ENCODE data around the gene CHMP3.

CHMP3 gene

DNA sequence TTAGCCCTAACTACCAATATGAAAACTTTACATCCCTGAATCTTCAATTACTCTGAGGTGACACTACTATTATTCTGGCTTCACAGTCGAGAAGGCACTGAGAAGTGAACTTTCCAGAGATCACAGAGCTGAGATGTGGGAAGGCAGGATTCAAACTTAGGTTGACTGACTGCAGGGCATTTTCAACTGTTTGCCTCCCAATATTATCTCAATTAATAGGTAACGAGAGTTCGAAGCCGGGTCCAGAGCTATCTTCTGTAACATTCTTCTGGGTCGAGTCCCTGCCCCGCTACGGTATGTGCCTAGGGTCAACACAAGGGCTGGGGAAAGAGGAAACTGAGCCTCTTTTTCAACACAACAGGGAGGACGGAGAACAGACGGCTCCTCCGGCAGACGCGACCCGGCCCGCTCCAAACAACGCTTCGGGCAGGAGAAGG is 740 bp downstream of the CHMP3 start:
- no peak for TF ChIP-seq CREB1 (IDR thresholded peaks at IDR 0.05; ENCODE audit: low read depth)
- no peak for TF ChIP-seq FOXM1 (IDR thresholded peaks at IDR 0.05; ENCODE audit: borderline replicate concordance, low read depth)
- no peak for TF ChIP-seq RAD21 (IDR thresholded peaks at IDR 0.05; ENCODE audit: low read depth)
- TF ChIP-seq YY1 (IDR thresholded peaks at IDR 0.05; ENCODE audit: low read depth), result no peak
- no peak for TF ChIP-seq EGR1 (IDR thresholded peaks at IDR 0.05)
- TF ChIP-seq, protein P1, sequence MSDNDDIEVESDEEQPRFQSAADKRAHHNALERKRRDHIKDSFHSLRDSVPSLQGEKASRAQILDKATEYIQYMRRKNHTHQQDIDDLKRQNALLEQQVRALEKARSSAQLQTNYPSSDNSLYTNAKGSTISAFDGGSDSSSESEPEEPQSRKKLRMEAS (IDR thresholded peaks at IDR 0.05), result no peak
- no peak for TF ChIP-seq TEAD4 (IDR thresholded peaks at IDR 0.05)
- no peak for TF ChIP-seq CEBPB (IDR thresholded peaks at IDR 0.05)
- TF ChIP-seq, protein P2, sequence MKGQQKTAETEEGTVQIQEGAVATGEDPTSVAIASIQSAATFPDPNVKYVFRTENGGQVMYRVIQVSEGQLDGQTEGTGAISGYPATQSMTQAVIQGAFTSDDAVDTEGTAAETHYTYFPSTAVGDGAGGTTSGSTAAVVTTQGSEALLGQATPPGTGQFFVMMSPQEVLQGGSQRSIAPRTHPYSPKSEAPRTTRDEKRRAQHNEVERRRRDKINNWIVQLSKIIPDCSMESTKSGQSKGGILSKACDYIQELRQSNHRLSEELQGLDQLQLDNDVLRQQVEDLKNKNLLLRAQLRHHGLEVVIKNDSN (IDR thresholded peaks at IDR 0.05), result no peak

DNA sequence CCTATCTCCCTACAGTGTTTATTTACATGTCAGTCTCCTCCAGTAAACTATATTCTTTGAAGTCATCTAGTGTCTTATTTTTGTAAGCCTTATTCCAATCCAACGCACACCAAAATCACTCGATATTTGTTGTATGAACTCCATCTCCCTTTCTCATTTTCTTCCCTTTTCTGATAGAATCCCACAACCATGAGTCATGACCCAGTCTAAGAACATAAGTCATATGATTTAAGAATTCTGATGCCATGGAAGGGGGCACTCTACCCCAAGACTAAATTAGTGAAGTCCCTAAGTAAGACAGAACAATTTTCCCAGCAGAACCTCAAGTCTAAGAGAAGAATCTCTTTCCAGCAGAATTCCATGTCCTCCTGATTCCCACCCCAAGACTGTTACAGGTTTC is 5.4 kb downstream of the CHMP3 start:
- TF ChIP-seq EP300 (IDR thresholded peaks at IDR 0.05; ENCODE audit: borderline replicate concordance) (no peak), EGR1 (IDR thresholded peaks at IDR 0.05) (no peak), TEAD4 (IDR thresholded peaks at IDR 0.05) (no peak), RAD21 (IDR thresholded peaks at IDR 0.05; ENCODE audit: low read depth) (no peak), FOXM1 (IDR thresholded peaks at IDR 0.05; ENCODE audit: borderline replicate concordance, low read depth) (no peak), CEBPB (IDR thresholded peaks at IDR 0.05) (no peak), CREB1 (IDR thresholded peaks at IDR 0.05; ENCODE audit: low read depth) (no peak), ZBTB7A (IDR thresholded peaks at IDR 0.05; ENCODE audit: low read depth) (no peak)
- TF ChIP-seq, protein P2 (IDR thresholded peaks at IDR 0.05), result no peak
- TF ChIP-seq, protein P1 (IDR thresholded peaks at IDR 0.05), result no peak

DNA sequence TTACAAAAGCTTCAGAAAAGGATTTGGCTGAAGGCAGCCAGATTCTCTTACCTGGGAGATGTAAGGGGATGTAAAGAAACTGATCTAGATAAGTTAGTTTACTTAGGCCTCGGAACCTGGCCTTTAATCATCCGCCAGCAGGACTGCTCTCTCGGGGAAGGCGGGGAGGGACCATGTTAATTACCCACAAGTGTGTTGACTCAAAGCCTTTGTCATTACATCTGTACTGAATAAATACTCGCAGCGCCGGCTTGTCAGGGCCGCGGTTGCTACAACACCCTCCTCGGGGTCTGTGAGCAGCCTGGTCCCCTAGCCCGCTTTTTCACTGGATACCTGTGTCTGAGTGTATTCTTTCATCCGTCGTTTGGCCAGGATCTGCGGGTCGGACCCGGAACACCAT is 6.7 kb downstream of the CHMP3 start:
- no peak for TF ChIP-seq CREB1 (IDR thresholded peaks at IDR 0.05; ENCODE audit: low read depth)
- TF ChIP-seq FOXM1 (IDR thresholded peaks at IDR 0.05; ENCODE audit: borderline replicate concordance, low read depth), result no peak
- TF ChIP-seq, protein P2 (IDR thresholded peaks at IDR 0.05), result no peak
- no peak for TF ChIP-seq YY1 (IDR thresholded peaks at IDR 0.05; ENCODE audit: low read depth)
- TF ChIP-seq TEAD4 (IDR thresholded peaks at IDR 0.05), result no peak
- no peak for TF ChIP-seq EP300 (IDR thresholded peaks at IDR 0.05; ENCODE audit: borderline replicate concordance)
- no peak for TF ChIP-seq NFIC (IDR thresholded peaks at IDR 0.05)
- TF ChIP-seq RAD21 (IDR thresholded peaks at IDR 0.05; ENCODE audit: low read depth), result no peak
- no peak for TF ChIP-seq TAF1 (IDR thresholded peaks at IDR 0.05; ENCODE audit: low read depth)
- TF ChIP-seq, protein P1 (IDR thresholded peaks at IDR 0.05), result no peak
- TF ChIP-seq EGR1 (IDR thresholded peaks at IDR 0.05), result no peak
- TF ChIP-seq, protein P3, sequence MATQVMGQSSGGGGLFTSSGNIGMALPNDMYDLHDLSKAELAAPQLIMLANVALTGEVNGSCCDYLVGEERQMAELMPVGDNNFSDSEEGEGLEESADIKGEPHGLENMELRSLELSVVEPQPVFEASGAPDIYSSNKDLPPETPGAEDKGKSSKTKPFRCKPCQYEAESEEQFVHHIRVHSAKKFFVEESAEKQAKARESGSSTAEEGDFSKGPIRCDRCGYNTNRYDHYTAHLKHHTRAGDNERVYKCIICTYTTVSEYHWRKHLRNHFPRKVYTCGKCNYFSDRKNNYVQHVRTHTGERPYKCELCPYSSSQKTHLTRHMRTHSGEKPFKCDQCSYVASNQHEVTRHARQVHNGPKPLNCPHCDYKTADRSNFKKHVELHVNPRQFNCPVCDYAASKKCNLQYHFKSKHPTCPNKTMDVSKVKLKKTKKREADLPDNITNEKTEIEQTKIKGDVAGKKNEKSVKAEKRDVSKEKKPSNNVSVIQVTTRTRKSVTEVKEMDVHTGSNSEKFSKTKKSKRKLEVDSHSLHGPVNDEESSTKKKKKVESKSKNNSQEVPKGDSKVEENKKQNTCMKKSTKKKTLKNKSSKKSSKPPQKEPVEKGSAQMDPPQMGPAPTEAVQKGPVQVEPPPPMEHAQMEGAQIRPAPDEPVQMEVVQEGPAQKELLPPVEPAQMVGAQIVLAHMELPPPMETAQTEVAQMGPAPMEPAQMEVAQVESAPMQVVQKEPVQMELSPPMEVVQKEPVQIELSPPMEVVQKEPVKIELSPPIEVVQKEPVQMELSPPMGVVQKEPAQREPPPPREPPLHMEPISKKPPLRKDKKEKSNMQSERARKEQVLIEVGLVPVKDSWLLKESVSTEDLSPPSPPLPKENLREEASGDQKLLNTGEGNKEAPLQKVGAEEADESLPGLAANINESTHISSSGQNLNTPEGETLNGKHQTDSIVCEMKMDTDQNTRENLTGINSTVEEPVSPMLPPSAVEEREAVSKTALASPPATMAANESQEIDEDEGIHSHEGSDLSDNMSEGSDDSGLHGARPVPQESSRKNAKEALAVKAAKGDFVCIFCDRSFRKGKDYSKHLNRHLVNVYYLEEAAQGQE (IDR thresholded peaks at IDR 0.05; ENCODE audit: low read depth), result no peak

DNA sequence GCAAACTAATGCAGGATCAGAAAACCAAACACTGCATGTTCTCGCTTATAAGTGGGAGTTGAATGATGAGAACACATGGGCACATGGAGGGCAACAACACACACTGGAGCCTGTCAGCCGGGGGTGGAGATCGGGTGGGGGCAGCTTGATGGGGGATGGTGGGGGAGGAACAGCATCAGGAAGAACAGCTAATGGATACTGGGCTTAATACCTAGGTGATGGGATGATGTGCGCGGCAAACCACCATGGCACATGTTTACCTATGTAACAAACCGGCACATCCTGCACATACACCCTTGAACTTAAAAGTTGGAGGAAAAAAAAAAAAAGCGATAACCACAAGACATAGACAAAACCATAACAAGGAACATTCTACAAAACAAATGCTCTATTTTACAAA is 10.4 kb downstream of the CHMP3 start:
- TF ChIP-seq TEAD4 (IDR thresholded peaks at IDR 0.05) (no peak), ZBTB7A (IDR thresholded peaks at IDR 0.05; ENCODE audit: low read depth) (no peak), CREB1 (IDR thresholded peaks at IDR 0.05; ENCODE audit: low read depth) (no peak), EP300 (IDR thresholded peaks at IDR 0.05; ENCODE audit: borderline replicate concordance) (no peak), TAF1 (IDR thresholded peaks at IDR 0.05; ENCODE audit: low read depth) (no peak), NFIC (IDR thresholded peaks at IDR 0.05) (no peak), CEBPB (IDR thresholded peaks at IDR 0.05) (no peak), FOXM1 (IDR thresholded peaks at IDR 0.05; ENCODE audit: borderline replicate concordance, low read depth) (no peak), YY1 (IDR thresholded peaks at IDR 0.05; ENCODE audit: low read depth) (no peak), RAD21 (IDR thresholded peaks at IDR 0.05; ENCODE audit: low read depth) (no peak), TCF12 (IDR thresholded peaks at IDR 0.05; ENCODE audit: low read depth) (no peak), EGR1 (IDR thresholded peaks at IDR 0.05) (no peak)
- TF ChIP-seq, protein P2 (IDR thresholded peaks at IDR 0.05), result no peak
- TF ChIP-seq, protein P3 (IDR thresholded peaks at IDR 0.05; ENCODE audit: low read depth), result no peak
- TF ChIP-seq, protein P1 (IDR thresholded peaks at IDR 0.05), result no peak

All from Ishikawa (cell line).